ENCODE data around the gene PIWIL4.
"Not testable (repeated sequence)": the region's sequence is repeated elsewhere in the genome, so short reads cannot be mapped to it uniquely, and the experiment has no call there.

The PIWIL4 gene

GRCh38 chr11:94639901-94640721 lies 72.9 kb downstream of the PIWIL4 start:
- TF ChIP-seq CTCF (IDR thresholded peaks at IDR 0.05; ENCODE audit: borderline replicate concordance, extremely low read depth, low read length, poor library complexity, severe bottlenecking) (no peak), EZH2 (IDR thresholded peaks at IDR 0.05; ENCODE audit: borderline replicate concordance, low read depth, low read length, severe bottlenecking) (no peak)
- Histone ChIP-seq H3K27me3 (ENCODE audit: insufficient read depth, low read length, poor library complexity) (no peaks in the 10 kb centered on the region), H3K4me1 (ENCODE audit: insufficient read depth, low read length) (no peaks in the 10 kb centered on the region), H3K27ac (ENCODE audit: low read length) (no peak overlapping the region), H3K4me2 (ENCODE audit: insufficient read depth, low read length) (no peak overlapping the region), H2AFZ (ENCODE audit: low read depth, low read length) (no peak overlapping the region), H3K79me2 (ENCODE audit: insufficient read depth, low read length) (no peaks in the 10 kb centered on the region), H3K4me3 (ENCODE audit: low read depth in 1 of 2, low read length in 2 of 2) (no peak overlapping the region), H3K9ac (ENCODE audit: low read depth, low read length) (no peak overlapping the region), H4K20me1 (ENCODE audit: insufficient read depth, low read length) (no peaks in the 10 kb centered on the region), H3K9me3 (ENCODE audit: insufficient read depth, low read length, severe bottlenecking) (no peaks in the 10 kb centered on the region), H3K36me3 (ENCODE audit: insufficient read depth, low read length) (no peaks in the 10 kb centered on the region)
- no peak for ATAC-seq (ENCODE audit: insufficient read depth, low read depth)
- no peak for DNase-seq

GRCh38 chr11:94641167-94641761 lies 74.1 kb downstream of the PIWIL4 start:
- Histone ChIP-seq H3K4me1 (ENCODE audit: insufficient read depth, low read length) (no peaks in the 10 kb centered on the region), H3K9me3 (ENCODE audit: insufficient read depth, low read length, severe bottlenecking) (no peaks in the 10 kb centered on the region), H3K4me2 (ENCODE audit: insufficient read depth, low read length) (no peak overlapping the region)

GRCh38 chr11:94643186-94643585 lies 76.0 kb downstream of the PIWIL4 start:
- not testable (repeated sequence) for H3K9me3 ChIP-seq (ENCODE audit: insufficient read depth, low read length, severe bottlenecking); H3K4me3 ChIP-seq (ENCODE audit: low read depth in 1 of 2, low read length in 2 of 2); H3K36me3 ChIP-seq (ENCODE audit: insufficient read depth, low read length); H3K9ac ChIP-seq (ENCODE audit: low read depth, low read length); H3K27ac ChIP-seq (ENCODE audit: low read length); ATAC-seq (ENCODE audit: insufficient read depth, low read depth); H3K27me3 ChIP-seq (ENCODE audit: insufficient read depth, low read length, poor library complexity); DNase-seq; H3K4me1 ChIP-seq (ENCODE audit: insufficient read depth, low read length); H3K79me2 ChIP-seq (ENCODE audit: insufficient read depth, low read length); H2AFZ ChIP-seq (ENCODE audit: low read depth, low read length); H4K20me1 ChIP-seq (ENCODE audit: insufficient read depth, low read length); H3K4me2 ChIP-seq (ENCODE audit: insufficient read depth, low read length)

More at GRCh38 chr11:94641167-94641761, 74.1 kb downstream of the PIWIL4 start:
- Histone ChIP-seq H3K27ac (ENCODE audit: low read length) (no peak overlapping the region), H2AFZ (ENCODE audit: low read depth, low read length) (no peak overlapping the region), H4K20me1 (ENCODE audit: insufficient read depth, low read length) (no peaks in the 10 kb centered on the region), H3K27me3 (ENCODE audit: insufficient read depth, low read length, poor library complexity) (no peaks in the 10 kb centered on the region), H3K4me3 (ENCODE audit: low read depth in 1 of 2, low read length in 2 of 2) (no peak overlapping the region), H3K36me3 (ENCODE audit: insufficient read depth, low read length) (no peaks in the 10 kb centered on the region), H3K9ac (ENCODE audit: low read depth, low read length) (no peak overlapping the region), H3K79me2 (ENCODE audit: insufficient read depth, low read length) (no peaks in the 10 kb centered on the region)
- DNase-seq (no peak), ATAC-seq (ENCODE audit: insufficient read depth, low read depth) (no peak)
- TF ChIP-seq CTCF (IDR thresholded peaks at IDR 0.05; ENCODE audit: borderline replicate concordance, extremely low read depth, low read length, poor library complexity, severe bottlenecking) (no peak), EZH2 (IDR thresholded peaks at IDR 0.05; ENCODE audit: borderline replicate concordance, low read depth, low read length, severe bottlenecking) (no peak)

GRCh38 chr11:94647926-94648325 lies 80.8 kb downstream of the PIWIL4 start:
- Histone ChIP-seq H3K79me2 (ENCODE audit: insufficient read depth, low read length) (no peaks in the 10 kb centered on the region), H3K27ac (ENCODE audit: low read length) (no peak overlapping the region), H4K20me1 (ENCODE audit: insufficient read depth, low read length) (no peaks in the 10 kb centered on the region), H3K9ac (ENCODE audit: low read depth, low read length) (no peak overlapping the region), H3K4me3 (ENCODE audit: low read depth in 1 of 2, low read length in 2 of 2) (no peak overlapping the region), H3K4me2 (ENCODE audit: insufficient read depth, low read length) (no peak overlapping the region), H3K27me3 (ENCODE audit: insufficient read depth, low read length, poor library complexity) (no peaks in the 10 kb centered on the region), H3K9me3 (ENCODE audit: insufficient read depth, low read length, severe bottlenecking) (no peaks in the 10 kb centered on the region), H3K36me3 (ENCODE audit: insufficient read depth, low read length) (no peaks in the 10 kb centered on the region), H2AFZ (ENCODE audit: low read depth, low read length) (no peak overlapping the region), H3K4me1 (ENCODE audit: insufficient read depth, low read length) (no peaks in the 10 kb centered on the region)
- TF ChIP-seq EZH2 (IDR thresholded peaks at IDR 0.05; ENCODE audit: borderline replicate concordance, low read depth, low read length, severe bottlenecking) (no peak), CTCF (IDR thresholded peaks at IDR 0.05; ENCODE audit: borderline replicate concordance, extremely low read depth, low read length, poor library complexity, severe bottlenecking) (no peak)
- DNase-seq (no peak), ATAC-seq (ENCODE audit: insufficient read depth, low read depth) (no peak)
